ENCODE measurements around the gene ADORA2A.
A peak's percentile ranks its signal among the peaks of the same experiment; 100 is the strongest.

The ADORA2A gene

GRCh38 chr22:24455751-24456426, 28.5 kb downstream of the ADORA2A start:
- no peak overlapping the region for H3K4me3 ChIP-seq (ENCODE audit: control insufficient read depth, low read depth, low read length)
- DNase-seq (ENCODE audit: low read depth): no peak
- no peak for TF ChIP-seq CTCF (conservative IDR thresholded peaks at IDR 0.05; ENCODE audit: control insufficient read depth, insufficient read depth, low read depth, low read length)

GRCh38 chr22:24457894-24458420, 30.6 kb downstream of the ADORA2A start:
- DNase-seq (ENCODE audit: low read depth): no peak
- no peak overlapping the region for H3K4me3 ChIP-seq (ENCODE audit: control insufficient read depth, low read depth, low read length)
- no peak for TF ChIP-seq CTCF (conservative IDR thresholded peaks at IDR 0.05; ENCODE audit: control insufficient read depth, insufficient read depth, low read depth, low read length)

GRCh38 chr22:24459911-24460310, 32.5 kb downstream of the ADORA2A start:
- no peak for DNase-seq (ENCODE audit: low read depth)
- no peak overlapping the region for H3K4me3 ChIP-seq (ENCODE audit: control insufficient read depth, low read depth, low read length)
- no peak for TF ChIP-seq CTCF (conservative IDR thresholded peaks at IDR 0.05; ENCODE audit: control insufficient read depth, insufficient read depth, low read depth, low read length)

- no peak overlapping the region for H3K4me3 ChIP-seq (ENCODE audit: control insufficient read depth, low read depth, low read length)
- DNase-seq (ENCODE audit: low read depth): no peak
- no peak for TF ChIP-seq CTCF (conservative IDR thresholded peaks at IDR 0.05; ENCODE audit: control insufficient read depth, insufficient read depth, low read depth, low read length)
These were observed 33.2 kb downstream of the ADORA2A start for GRCh38 chr22:24460418-24461089.

GRCh38 chr22:24463071-24463760, 35.8 kb downstream of the ADORA2A start:
- DNase-seq (ENCODE audit: low read depth): no peak
- TF ChIP-seq CTCF (conservative IDR thresholded peaks at IDR 0.05; ENCODE audit: control insufficient read depth, insufficient read depth, low read depth, low read length): no peak
- H3K4me3 ChIP-seq (ENCODE audit: control insufficient read depth, low read depth, low read length): no peak overlapping the region

GRCh38 chr22:24465566-24465965, 38.2 kb downstream of the ADORA2A start:
- TF ChIP-seq CTCF (conservative IDR thresholded peaks at IDR 0.05; ENCODE audit: control insufficient read depth, insufficient read depth, low read depth, low read length): no peak
- H3K4me3 ChIP-seq (ENCODE audit: control insufficient read depth, low read depth, low read length): no peak overlapping the region
- peak; percentile 25 for DNase-seq (ENCODE audit: low read depth)
